HG02759 (cell line): Measurements from ENCODE around the gene SPAG4.
A peak's percentile ranks its signal among the peaks of the same experiment; 100 is the strongest.

ENCODE experiments used
- ATAC-seq: cut with Tn5 transposase; IDR thresholded peaks from one replicate; pipeline ENCODE4 v1.9.1; 2021; ENCODE audit warnings: mild to moderate bottlenecking, moderate library complexity; ENCODE audit not compliant: unreplicated experiment

The SPAG4 gene, protein sequence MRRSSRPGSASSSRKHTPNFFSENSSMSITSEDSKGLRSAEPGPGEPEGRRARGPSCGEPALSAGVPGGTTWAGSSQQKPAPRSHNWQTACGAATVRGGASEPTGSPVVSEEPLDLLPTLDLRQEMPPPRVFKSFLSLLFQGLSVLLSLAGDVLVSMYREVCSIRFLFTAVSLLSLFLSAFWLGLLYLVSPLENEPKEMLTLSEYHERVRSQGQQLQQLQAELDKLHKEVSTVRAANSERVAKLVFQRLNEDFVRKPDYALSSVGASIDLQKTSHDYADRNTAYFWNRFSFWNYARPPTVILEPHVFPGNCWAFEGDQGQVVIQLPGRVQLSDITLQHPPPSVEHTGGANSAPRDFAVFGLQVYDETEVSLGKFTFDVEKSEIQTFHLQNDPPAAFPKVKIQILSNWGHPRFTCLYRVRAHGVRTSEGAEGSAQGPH

DNA sequence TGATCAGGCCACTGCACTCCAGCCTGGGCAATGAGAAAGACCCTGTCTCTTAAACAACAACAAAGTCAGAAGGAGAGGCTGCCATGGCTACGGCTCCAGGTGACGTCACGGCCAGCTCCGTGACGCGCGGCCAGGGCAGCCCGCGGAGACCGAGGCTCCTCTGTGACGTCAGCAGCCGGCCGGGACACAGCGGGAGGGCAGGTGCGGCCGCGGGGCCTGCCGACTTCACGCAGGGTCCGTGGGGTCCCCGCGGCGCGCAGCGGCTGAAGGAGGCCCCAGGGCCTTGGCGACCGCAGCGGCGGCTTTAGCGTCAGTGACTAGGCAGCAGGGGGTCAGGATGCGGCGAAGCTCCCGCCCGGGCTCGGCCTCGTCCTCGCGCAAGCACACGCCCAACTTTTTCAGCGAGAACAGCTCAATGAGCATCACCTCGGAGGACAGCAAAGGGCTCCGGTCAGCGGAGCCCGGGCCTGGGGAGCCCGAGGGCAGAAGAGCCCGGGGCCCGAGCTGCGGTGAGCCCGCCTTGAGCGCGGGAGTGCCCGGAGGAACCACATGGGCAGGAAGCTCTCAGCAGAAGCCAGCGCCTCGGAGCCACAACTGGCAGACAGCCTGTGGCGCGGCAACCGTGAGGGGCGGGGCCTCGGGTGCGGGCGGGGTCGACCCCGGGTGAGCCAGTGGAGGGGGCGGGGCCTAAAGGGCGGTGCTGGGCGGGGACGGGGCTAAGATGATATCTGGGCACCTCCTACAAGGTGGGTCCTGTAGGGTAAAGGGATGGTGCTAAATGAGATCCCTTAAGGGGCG, at the start of gene SPAG4:
TSS of gene SPAG4 (plus strand) at position 163 of the 798 bp plus-strand sequence. CDS start at position 338, 175 bp downstream.
- ATAC-seq, result peak; percentile 73

DNA sequence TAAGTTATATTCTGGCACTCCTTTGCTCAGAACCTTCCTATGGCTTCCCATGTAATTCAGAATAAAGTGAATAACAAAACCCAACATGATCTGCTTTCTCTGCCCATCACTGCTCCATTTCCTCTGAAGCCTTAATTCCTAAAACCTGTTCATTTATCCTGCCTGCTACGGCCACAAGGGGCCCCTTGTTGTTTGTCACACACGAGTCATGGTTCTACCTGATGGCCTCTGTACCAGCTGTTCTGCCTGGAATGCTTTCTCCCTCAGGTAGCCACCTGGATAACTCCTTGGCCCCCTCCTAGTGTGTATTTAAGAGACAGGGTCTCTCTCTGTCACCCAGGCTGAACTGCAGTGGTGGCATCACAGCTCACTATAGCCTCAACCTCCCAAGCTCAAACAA, 47.0 kb upstream of the SPAG4 start:
- no peak for ATAC-seq

DNA sequence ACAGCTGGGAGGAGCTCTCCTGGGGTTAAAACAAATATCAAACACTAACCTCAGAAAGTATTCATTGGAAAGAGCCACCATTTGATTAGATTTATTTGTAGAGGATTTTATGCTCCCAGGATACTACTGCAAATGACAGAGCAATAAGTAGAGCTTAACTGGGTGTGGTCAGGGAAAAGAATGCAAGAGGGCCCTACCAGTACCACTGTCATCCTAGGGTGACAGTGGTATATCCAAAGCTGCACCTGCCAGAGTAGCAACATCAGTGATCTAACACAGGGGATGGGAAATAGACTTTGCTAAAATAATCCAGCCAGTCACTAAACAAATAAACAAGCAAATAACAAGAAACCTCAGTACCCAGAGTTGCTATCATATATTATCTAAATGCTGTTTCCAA, 44.1 kb upstream of the SPAG4 start:
- no peak for ATAC-seq

DNA sequence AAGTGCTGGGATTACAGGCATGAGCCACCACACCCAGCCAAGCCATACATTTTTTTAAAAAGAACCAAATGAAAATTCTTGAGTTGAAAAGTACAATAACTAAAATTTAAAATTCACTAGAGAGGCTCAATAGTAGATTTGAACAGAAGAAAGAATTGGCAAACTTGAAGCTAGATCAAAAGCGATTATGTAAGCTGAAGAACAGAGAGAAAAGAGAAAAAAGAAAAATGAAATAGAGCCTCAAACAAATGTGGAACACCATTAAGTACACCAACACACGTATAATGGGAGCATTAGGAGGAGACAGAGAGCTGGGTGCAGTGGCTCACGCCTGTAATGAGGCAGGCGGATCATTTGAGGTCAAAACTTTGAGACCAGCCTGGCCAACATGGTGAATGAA, 42.8 kb upstream of the SPAG4 start:
- no peak for ATAC-seq

DNA sequence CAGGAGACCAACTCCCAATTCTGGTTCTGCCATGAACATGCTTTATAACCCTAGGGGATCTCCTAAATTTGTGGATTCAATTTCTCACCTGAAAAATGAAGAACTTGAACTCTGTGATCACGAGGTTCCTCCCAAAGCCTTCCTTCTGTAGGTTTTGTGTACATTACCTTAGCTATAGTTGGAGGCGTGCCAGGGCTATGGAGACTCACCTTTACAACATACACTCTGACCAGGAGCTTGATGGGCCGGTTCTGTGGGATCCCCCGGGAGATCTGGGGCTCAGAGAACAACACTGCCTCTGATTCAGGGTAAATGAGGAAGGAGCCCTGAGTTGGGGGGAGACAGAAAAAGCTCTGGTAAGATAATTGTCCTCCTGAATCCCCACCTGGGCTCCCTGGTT, 39.7 kb upstream of the SPAG4 start:
- no peak for ATAC-seq

DNA sequence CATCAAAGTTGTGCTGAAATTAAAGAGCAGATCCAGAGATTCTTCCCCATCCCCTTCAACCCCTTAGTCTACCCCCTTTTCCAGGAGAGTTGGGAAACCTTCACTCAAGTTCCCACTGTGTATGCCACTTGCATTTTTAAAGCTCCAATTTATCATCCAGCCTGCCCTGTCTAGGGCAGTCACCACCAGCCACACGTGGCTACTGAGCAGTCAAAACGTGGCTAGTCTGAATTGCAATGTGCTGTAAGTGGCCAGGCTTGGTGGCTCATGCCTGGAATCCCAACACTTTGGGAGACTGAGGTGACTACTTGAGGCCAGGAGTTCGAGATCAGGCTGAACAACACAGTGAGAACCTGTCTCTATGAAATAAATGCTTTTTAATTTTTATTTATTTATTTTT, 38.8 kb upstream of the SPAG4 start:
- ATAC-seq, result no peak

DNA sequence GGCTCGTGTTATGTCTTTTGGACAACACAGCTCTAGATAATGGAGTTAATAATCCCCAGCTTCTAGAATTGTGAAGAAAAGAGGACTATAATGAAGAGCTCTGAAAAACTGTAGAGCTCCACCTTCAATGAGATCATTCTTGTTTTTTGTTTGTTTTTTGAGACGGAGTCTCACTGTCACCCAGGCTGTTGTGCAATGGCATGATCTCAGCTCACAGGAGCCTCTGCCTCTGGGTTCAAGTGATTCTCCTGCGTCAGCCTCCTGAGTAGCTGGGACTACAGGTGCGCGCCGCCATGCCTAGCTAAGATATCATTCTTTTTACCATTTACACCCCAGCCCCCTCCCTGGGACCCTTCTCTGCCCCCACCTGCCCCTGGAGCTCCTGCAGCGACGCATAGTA, 37.2 kb upstream of the SPAG4 start:
- no peak for ATAC-seq

DNA sequence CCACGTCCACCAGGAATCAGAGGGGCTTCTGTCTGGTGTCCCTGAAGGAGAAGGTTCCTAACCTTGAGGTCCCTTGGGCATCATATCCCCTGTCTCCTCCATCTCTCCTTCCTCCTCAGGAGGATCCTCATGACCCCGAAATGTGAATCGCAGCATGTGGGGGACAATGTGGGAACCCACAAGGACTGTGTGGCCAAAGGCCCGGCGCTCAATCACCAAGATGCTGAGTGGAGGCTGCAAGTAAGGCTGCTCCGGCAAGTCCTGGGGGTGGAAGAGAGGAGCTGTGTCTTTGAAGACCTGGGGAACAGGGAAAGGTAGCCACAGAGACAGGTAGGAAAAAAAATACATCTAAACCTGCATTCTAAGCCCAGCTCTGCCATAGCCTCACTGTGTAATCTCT, 36.4 kb upstream of the SPAG4 start:
- no peak for ATAC-seq

DNA sequence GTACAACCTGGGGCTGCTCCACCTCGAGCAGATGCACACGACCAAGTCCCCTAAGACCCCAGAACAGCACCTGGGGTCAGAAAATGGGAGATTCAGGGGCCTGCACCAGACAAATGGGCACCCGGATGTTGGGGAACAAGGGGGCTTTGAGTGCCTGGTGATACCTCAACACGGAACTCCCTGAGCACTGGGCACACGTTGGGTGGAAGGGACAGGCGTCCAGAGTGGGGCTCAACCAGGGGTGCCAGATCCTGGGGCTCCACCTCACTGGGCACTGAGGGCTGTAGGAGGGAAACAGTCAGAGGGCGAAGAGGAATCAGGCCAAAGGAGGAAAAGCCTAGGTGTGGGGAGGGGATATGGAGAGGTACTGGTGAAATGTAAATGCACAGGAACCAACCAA, 33.5 kb upstream of the SPAG4 start:
- no peak for ATAC-seq

DNA sequence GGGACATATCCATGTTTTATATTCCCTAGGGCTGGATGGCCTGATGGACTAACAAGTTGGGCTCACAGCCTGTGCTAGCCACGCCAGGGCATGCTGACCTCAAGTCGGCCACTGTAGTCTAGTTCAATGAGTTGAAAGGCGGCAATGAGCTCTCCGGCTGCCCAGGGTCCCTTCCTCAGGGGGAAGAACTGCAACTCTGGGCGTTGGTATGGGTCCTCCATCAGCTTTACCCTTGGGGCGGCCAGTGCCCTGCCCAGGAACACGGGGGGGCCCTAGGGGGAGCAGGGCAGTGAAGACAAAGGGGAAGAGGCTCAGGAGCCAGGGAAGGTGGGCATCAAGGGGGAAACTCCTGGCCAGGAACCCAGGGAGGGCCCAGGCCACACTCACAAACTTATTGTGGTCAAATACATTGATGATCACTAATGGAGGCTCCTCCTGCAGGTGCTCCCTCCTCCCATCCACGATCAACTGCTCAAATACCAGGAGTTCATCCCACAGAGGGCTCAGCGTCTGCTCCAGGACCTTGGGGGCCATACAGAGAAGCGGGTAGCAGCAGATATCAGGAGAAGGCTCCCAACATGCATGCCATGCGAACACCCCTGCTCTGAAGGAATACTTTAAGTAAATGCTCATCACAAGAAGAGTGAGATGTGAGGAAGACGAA, 32.8 kb upstream of the SPAG4 start:
- ATAC-seq, result no peak

DNA sequence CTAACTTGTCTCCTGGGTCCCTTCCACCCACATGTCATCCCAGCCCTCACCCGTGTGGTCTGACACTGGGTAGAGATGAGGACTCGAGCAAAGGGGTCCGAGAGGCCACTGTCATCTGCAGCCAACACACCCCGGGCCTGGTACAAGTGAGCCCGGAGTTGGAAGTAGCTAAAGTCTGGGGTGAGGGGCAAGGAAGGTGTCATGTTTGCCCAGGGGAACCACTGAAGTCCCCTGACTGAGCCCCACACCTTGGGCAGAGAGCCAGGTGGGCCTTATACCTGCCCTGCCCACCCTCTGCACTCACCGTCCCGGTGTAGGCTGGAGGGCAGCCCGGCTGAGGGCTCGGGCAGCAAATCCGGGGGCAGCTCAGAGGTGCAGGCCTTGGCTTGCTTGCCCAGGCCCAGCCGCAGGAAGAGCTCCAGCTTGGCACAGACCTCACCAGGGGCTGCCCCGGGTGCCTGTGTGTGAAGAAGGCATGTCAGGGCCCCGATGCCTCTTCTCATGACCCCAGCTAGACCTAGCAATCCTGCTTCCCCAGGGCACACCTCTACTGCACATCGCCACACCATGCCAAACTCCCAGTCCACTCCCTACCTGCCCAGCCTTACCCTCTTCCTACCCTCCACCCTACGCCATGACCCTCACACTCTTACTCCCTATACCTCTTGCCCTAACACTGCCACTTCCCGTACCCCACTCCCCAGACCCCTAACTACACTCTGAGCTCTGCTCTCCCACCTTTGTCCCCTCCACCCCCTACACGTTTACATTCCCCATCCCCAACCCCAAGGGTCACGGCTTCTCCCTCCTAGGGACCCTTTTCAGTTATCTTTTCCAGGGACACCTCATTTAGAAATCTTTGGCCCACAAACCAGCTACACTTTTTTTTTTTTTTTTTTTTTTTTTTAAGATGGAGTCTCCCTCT, 31.7 kb upstream of the SPAG4 start:
- no peak for ATAC-seq

DNA sequence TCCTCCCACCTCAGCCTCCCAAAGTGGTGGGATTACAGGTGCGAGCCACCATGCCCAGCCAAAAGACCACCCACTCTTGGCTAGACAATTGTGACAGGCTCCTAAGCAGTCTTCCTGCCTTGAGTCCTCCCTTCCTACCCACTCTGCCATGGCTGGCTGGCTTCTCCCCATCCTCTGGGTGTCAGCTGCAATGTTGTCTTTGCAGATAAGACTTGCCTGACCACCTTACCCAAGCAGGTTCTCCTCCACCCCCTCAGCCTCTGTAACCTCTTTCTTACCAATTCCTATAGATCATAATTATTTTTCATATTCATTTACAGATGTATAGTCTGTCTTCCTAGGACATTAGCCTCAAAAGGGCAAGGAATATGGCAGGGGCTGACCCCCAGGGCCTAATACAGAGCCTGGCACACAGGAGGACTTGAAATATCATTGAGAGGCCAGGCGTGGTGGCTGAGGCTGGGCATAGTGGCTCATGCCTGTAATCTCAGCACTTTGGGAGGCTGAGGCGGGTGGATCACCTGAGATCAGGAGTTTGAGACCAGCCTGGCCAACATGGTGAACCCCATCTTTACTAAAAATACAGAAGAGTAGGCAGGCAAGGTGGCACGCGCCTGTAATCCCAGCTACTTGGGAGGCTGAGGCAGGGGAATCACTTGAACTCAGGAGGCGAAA, 28.7 kb upstream of the SPAG4 start:
- no peak for ATAC-seq

DNA sequence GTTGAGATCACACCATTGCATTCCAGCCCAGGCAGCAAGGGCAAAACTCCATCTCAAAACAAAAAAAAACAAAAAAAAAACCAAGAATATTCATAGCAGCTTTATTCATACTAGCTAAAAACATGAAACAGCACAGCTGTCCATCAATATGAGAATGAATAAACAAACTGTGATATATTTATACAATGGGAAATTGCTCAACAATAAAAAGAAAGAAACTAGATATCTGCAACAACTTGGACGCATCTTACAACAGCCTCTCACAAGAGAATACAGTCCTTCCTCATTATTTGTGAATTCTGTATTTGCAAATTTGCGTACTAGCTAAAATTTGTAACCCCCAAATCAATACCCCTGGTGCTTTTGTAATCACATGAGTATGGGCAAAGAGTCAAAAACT, 28.2 kb upstream of the SPAG4 start:
- no peak for ATAC-seq

DNA sequence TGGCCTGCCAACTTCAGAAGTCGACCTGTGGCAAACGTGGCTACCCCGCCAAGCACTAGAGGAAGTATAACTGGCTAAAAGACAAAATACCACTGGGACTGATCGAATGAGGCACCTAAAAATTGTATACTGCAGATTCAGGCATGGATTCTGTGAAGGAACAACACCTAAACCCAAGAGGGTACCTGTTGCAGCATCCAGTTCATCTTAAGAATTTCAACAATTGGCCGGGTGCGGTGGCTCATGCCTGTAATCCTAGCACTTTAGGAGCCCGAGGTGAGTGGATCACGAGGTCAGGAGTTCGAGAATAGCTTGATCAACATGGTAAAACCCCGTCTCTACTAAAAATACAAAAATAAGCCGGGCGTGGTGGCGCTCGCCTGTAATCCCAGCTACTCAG, 27.2 kb upstream of the SPAG4 start:
- no peak for ATAC-seq

DNA sequence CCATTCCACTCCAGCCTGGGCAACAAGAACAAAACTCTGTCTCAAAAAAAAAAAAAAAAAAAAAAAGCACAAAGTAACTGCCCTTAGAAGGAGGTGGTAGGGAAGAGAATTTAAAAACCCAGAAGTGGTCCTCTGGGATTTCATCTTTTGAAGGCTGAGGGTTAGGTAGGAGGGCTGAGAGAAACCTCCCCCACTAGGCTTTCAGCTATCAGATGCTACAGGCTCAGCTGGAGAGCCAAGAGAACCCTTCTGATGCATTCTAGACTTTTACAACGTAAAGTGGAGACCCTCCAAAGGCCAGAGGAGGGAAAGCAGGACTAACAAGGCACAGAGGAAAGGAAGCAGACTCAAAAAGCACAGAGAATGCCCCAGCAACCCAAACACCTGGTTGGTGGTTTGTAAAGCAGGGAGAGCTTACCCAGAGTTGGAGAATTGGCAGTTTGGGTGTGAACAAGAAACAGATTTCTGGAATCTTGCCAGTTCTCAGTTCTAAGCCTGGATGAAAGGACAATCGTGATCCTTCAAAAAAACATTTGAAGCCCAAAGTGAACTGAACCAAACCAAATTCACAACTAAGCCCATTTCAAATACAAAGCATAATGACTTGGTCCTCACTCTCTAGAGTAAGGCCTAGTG, 23.2 kb upstream of the SPAG4 start:
- no peak for ATAC-seq

DNA sequence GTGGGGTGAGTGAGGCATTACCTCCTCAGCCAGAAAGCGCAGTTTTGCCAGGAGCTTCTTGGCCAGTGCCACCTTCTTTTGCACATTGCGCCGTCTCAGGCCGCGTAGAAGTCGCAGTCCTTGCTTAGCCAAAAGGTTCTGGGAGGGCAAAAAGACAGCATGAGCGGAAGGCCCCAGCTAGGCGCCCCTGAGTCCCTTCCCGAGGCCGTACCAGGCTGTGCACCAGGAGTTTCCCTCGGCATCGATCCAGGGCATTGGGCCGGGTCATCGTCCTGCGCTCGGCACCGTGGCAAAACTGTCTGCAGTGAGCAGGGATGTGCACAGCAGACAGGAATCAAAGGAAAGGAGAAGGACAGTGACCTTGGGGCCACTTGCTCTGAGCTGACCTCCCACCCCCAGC, 20.2 kb upstream of the SPAG4 start:
- no peak for ATAC-seq

DNA sequence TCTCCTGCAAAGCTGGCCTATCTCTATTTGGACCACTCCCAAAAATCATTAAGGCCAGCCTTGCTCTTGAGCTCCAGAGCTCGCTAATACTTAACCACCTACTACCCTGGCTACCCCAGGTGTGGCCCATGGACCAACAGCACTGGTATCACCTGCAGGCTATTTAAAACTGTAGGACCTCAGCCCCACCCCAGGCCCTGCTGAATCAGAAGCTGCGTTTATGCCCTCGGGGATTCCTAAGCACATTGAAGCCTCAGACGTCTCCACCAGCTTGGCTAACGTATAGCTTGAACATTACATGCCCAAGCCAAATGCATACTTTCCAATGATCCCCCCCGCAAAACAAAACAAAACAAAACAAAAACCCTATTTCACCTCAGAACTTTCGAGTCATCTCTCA, 19.7 kb upstream of the SPAG4 start:
- ATAC-seq, result no peak

DNA sequence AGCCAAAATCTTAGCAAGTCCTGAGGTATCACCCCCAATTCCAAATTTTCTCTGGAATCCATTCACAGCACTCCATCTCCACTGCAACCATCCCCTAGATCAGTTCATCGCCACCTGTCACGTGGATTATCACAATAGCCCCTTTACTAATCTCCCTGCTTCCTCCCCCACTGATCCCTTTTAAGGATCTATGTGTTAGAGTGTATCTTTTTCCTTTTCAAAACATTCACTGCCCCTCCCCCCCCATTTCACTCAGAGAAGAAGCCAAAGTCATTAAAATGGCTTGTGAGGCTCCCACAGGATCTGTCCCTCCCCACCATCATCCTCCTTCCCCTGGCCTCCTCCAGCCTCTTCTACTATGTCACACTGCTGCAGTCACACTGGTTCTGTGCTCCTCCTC, 18.4 kb upstream of the SPAG4 start:
- ATAC-seq, result no peak

DNA sequence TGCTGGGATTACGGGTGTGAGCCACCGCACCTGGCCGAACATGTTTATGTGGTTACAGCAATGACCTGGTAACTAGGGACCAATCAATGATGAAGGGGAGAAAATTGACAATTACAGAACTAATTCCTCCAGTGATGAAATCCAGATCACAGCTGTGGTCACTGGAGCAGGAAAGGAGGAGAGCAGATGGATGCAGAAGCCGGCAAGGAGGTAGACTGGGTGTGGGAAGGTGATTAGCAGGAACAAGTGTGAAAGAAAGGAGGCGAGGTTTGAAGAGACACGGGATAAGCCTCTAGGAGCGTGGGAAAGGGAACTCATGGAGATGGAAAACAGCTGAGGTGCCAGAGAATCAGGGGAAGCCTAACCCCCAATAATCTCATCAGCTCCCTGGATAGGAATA, 17.2 kb upstream of the SPAG4 start:
- ATAC-seq, result no peak
